Activated CD8-positive, alpha-beta T cell treated with anti-CD3 and anti-CD28 coated beads for 36 hours (primary cell): ENCODE measurements around the gene COL5A1. TPM values are rescaled to one million over a fixed set of nuclear protein-coding genes. Genes with fewer than 3 reads are reported as not detected.

Experiments
- ATAC-seq: fragments of 200-7000 bp; cut with Tn5 transposase; one replicate; pipeline ENCODE4 v1.10.0; 2021; ENCODE audit warnings: mild to moderate bottlenecking, moderate library complexity
- CTCF ChIA-PET: fragments of 350-600 bp; sonication (Branson Sonifier 250); formaldehyde crosslinking; loops from one replicate; lab custom pipeline; 2021; ENCODE audit warnings: antibody characterized with exemption; lab: Charles Lee
- POLR2A ChIA-PET: fragments of 350-600 bp; sonication (Branson Sonifier 250); formaldehyde crosslinking; loops from one replicate; lab custom pipeline; 2021; ENCODE audit warnings: antibody characterized with exemption; lab: Charles Lee
- DNase-seq: peaks from one replicate; pipeline ENCODE4 v3.0.0-alpha.2; 2020
- H3K27ac Mint-ChIP-seq: one replicate; pipeline ENCODE4 v1.8.0; 2021; ENCODE audit warnings: mild to moderate bottlenecking, mixed read lengths
- H3K27me3 Mint-ChIP-seq: one replicate; pipeline ENCODE4 v1.8.0; 2021; ENCODE audit warnings: mixed read lengths
- H3K36me3 Mint-ChIP-seq: one replicate; pipeline ENCODE4 v1.8.0; 2021; ENCODE audit warnings: low read depth, mixed read lengths
- H3K4me1 Mint-ChIP-seq: one replicate; pipeline ENCODE4 v1.8.0; 2021; ENCODE audit warnings: low read depth, mixed read lengths
- H3K4me3 Mint-ChIP-seq: one replicate; pipeline ENCODE4 v1.8.0; 2021; ENCODE audit warnings: mild to moderate bottlenecking, moderate library complexity, mixed read lengths
- H3K9me3 Mint-ChIP-seq: one replicate; pipeline ENCODE4 v1.8.0; 2021; ENCODE audit warnings: mixed read lengths
- intact Hi-C: fragments of 100-400 bp; cut with micrococcal nuclease; formaldehyde crosslinking; loops from one replicate; pipeline ENCODE4 v1.10.0; 2022
- microRNA-seq: library from miRNA; unstranded; fragments of <30 nt; microRNA quantifications from one replicate; pipeline ENCODE4 v1.2.0, GENCODE V29; 2022; ENCODE audit warnings: borderline microRNAs expressed, borderline replicate concordance
- total RNA-seq, 2 experiments: library from RNA; stranded (reverse); gene quantifications; one replicate each; pipeline ENCODE4 v1.2.3, GENCODE V29; 2021
- TF ChIP-seq, protein P1 (sequence below): fragments of 200-600 bp; IDR thresholded peaks from one replicate; pipeline ENCODE4 v1.8.0; 2022; ENCODE audit warnings: antibody characterized with exemption, mild to moderate bottlenecking

The COL5A1 gene
- total RNA-seq, 2 experiments from 2014 or later = 0.29 to 0.34 TPM

DNA sequence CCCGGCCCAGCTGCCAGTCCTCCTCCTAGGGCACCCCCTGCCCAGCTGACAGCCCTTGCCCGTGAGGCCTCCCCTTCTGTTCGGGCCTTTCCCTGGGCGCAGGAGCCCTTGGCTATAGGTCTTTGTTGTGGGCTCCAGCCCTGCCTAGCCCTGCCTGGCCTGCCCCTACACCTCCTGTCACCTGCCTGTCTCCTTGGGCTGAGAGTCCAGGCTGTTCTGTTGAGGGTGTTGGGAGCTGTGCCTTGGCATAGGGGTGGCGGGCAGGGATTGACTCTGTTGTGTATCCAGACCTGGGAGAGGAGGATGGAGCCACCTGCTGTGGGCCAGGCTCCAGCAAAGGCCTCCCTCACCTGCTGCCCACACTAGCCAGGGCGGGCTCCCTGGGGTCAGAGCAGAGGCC lies 250.6 kb downstream of the COL5A1 start:
- TF ChIP-seq, protein P1, sequence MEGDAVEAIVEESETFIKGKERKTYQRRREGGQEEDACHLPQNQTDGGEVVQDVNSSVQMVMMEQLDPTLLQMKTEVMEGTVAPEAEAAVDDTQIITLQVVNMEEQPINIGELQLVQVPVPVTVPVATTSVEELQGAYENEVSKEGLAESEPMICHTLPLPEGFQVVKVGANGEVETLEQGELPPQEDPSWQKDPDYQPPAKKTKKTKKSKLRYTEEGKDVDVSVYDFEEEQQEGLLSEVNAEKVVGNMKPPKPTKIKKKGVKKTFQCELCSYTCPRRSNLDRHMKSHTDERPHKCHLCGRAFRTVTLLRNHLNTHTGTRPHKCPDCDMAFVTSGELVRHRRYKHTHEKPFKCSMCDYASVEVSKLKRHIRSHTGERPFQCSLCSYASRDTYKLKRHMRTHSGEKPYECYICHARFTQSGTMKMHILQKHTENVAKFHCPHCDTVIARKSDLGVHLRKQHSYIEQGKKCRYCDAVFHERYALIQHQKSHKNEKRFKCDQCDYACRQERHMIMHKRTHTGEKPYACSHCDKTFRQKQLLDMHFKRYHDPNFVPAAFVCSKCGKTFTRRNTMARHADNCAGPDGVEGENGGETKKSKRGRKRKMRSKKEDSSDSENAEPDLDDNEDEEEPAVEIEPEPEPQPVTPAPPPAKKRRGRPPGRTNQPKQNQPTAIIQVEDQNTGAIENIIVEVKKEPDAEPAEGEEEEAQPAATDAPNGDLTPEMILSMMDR = no peak
- intact Hi-C loops = no loop called here
- Mint-ChIP-seq H3K4me1 (no peaks in the 10 kb centered on the region), H3K27me3 (peaks cover 6% of the 10 kb centered on the region), H3K36me3 (no peaks in the 10 kb centered on the region), H3K4me3 (no peak overlapping the region), H3K27ac (no peak overlapping the region), H3K9me3 (no peaks in the 10 kb centered on the region)
- ATAC-seq (no peak), DNase-seq (no peak)
- CTCF ChIA-PET = no interaction called here
- POLR2A ChIA-PET = no interaction called here

DNA sequence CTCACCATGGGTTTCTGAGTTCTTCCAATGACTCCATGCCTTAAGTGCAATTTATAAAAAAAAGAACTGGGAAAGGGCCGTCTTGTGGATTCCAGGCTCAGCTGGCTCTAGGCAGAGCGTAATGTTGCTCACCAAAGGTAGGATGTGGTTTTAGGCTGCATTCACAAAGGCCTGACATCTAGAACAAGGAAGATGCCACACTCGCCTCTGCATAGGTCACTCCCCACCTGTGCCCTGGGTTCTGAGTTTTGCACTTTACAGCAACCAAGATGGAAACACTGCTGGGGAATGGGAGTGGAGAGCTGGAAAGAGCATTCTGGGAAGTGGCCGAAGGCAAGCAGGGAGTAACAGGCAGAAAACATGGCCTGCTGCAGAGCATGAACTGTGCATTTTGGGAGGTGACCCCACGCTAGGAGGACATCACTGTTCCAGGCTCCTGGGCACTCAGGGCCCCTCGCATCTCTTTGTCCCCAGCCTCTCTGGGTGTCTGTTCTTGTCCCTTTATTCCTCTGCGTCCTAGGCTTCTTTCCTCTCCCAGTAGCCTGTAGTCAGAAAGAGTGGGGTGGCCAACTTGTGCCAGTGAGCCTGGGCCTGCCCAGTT lies 251.3 kb downstream of the COL5A1 start:
- Mint-ChIP-seq H3K4me3 (no peak overlapping the region), H3K27ac (no peak overlapping the region), H3K27me3 (peaks cover 8% of the 10 kb centered on the region), H3K4me1 (no peaks in the 10 kb centered on the region), H3K9me3 (no peaks in the 10 kb centered on the region), H3K36me3 (no peaks in the 10 kb centered on the region)
- DNase-seq = no peak
- ChIA-PET CTCF (no interaction called here), POLR2A (no interaction called here)
- ATAC-seq = no peak
- TF ChIP-seq, protein P1 = no peak
- intact Hi-C loops = no loop called here

Small RNA genes lying within 50 kb of the gene (microRNA-seq; reads per million reads assigned to microRNA genes)
- gene MIR3689A = not detected
- not detected for gene MIR3689B
- gene MIR3689C = not detected
- gene MIR3689D1 = not detected
- not detected for gene MIR3689D2
- not detected for gene MIR3689E
- not detected for gene MIR3689F

Other genes with a start within 250 kb of the COL5A1 start
- gene FCN2, start 239.0 kb downstream of the COL5A1 start, total RNA-seq = not detected